Stomach (tissue), 4 donors: ENCODE data around the gene PCSK2.

Source experiments
- EP300 ChIP-seq: sonication (generic); formaldehyde crosslinking; IDR thresholded peaks from one replicate; pipeline ENCODE4 v1.6.1; 2017; ENCODE audit warnings: antibody characterized with exemption
- POLR2A ChIP-seq, 4 donors: fragments of 450-650 bp; IDR thresholded peaks; one replicate each; pipeline ENCODE4 v1.6.1; 2016; ENCODE audit warnings: antibody characterized with exemption in 4 of 4, control low read depth in 2 of 4, mild to moderate bottlenecking in 1 of 4, moderate library complexity in 1 of 4
- POLR2AphosphoS5 ChIP-seq, 3 donors: sonication (generic); formaldehyde crosslinking; IDR thresholded peaks; one replicate each; pipeline ENCODE4 v1.6.1; 2016; ENCODE audit warnings: antibody characterized with exemption in 3 of 3
- TF ChIP-seq, protein P1 (sequence below), 7 experiments: fragments of 450-650 bp in 4 of 7; fragments of 200-600 bp in 3 of 7; sonication (generic) in 3 of 7; IDR thresholded peaks; one replicate each; pipeline ENCODE4 v1.5.1; 2016 to 2019; ENCODE audit warnings: antibody characterized with exemption in 7 of 7, control low read depth in 2 of 7, mild to moderate bottlenecking in 1 of 7

DNA sequence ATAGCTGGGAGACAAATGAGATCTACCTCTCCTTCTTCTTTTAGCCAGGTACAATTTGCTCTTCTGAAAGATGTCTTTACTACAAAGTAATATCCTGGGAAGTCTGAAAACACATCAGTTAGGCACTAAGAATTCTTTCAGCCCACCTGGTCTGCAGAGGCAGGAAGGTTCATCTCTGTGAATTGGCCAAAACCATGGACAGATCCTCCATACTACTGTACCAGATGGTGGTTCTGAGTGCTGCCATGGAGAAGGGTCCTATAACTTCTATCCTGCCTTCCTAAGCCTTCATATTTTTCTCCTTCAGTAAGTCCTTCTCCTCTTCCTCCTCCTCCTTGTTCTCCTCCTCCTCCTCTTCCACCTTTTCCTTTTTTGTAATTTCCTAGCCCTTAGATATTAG is 11.7 kb upstream of the PCSK2 start:
- TF ChIP-seq, protein P1, sequence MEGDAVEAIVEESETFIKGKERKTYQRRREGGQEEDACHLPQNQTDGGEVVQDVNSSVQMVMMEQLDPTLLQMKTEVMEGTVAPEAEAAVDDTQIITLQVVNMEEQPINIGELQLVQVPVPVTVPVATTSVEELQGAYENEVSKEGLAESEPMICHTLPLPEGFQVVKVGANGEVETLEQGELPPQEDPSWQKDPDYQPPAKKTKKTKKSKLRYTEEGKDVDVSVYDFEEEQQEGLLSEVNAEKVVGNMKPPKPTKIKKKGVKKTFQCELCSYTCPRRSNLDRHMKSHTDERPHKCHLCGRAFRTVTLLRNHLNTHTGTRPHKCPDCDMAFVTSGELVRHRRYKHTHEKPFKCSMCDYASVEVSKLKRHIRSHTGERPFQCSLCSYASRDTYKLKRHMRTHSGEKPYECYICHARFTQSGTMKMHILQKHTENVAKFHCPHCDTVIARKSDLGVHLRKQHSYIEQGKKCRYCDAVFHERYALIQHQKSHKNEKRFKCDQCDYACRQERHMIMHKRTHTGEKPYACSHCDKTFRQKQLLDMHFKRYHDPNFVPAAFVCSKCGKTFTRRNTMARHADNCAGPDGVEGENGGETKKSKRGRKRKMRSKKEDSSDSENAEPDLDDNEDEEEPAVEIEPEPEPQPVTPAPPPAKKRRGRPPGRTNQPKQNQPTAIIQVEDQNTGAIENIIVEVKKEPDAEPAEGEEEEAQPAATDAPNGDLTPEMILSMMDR (IDR thresholded peaks at IDR 0.05) = no peak
- TF ChIP-seq EP300 (no peak), POLR2A (IDR thresholded peaks at IDR 0.05) (no peak), POLR2AphosphoS5 (IDR thresholded peaks at IDR 0.05) (no peak)
